GM18858 (cell line): ENCODE results near the gene BPIFA2.

Experiments used
- ATAC-seq: cut with Tn5 transposase; IDR thresholded peaks from one replicate; pipeline ENCODE4 v1.9.1; 2021; ENCODE audit not compliant: unreplicated experiment

The BPIFA2 gene

DNA sequence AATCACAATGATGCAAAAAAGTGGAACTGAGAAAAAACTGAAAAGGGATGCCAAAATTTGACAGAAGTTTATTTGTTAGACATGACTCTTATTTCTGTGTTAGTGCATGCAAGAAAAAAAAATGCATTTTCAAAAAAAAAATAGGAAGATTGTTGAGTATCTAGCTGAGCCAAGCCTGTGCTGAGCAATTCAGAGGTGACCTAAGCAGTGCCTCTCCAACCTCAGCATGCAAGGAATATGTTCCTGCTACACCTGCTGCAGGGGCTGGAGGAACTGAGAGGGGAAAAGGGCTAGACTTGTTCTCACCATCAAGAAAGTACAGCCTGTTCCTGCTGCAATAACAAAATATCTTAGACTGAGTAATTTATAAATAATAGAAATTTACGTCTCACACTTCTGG is 24.0 kb downstream of the BPIFA2 start:
- ATAC-seq: no peak

DNA sequence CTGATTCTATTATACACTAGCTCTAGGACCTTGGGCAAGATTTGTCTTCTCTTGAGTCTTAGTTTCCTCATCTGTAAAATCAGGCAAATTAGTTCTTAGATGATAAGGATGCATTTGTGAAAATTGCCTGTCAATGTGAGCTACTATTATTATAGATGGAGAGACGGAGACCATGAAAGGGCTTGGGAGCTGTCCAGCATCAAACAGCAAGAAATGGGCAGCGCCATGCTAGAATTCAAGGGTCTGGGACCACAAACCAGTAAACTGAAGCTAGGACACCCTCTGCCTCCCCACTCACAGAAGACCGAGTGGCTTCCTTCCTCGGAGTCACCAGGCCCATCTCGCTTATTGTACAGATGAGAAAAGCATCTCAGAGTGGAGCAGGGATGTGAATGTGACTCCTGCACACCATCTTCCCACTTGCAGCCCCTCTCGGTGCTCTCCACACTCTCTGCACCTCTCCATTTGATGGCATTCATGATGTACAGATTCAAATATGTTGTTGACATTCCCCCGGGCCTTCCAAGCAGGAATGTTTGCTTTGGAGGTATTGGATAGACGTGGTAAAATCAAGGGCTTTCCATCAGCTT is 25.0 kb downstream of the BPIFA2 start:
- ATAC-seq: no peak

DNA sequence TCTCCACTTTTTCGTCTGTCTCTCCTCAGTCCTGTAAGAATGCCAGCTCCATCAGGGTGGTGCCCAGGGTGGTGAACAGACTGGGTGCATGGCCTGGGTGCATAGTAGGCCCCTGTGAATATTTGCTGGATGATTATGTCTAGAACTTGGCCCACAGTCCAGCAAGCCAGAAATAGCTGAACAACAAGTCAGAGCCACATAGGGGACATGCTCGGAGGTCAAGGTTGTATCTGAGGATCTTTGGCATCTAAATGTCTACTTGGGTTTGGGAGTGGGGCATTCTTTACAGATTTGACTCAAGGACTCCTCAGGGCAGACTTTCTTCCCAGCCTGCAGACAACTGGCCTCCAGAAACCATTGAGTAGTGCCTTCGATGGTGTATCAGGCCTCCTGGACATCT is 31.1 kb downstream of the BPIFA2 start:
- ATAC-seq: no peak

DNA sequence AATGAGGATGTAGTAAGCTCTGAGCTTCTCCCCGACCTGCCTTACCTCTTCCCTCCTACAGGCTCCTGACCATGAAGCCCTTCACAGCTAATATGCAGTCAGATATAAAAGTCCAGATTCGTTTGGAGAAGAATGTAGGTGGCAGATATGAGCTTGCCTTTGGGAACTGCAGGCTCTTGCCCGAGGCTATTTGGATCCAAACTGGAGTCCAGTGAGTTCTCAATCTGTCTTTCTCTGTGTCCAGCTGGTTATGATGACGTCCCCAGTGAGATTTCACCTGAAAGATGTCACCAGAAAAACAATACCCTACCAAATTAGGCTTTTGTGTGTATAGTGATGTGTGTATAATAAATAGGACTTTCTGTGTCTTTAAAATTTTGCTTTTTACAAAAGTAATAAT is 34.5 kb downstream of the BPIFA2 start:
- no peak for ATAC-seq

DNA sequence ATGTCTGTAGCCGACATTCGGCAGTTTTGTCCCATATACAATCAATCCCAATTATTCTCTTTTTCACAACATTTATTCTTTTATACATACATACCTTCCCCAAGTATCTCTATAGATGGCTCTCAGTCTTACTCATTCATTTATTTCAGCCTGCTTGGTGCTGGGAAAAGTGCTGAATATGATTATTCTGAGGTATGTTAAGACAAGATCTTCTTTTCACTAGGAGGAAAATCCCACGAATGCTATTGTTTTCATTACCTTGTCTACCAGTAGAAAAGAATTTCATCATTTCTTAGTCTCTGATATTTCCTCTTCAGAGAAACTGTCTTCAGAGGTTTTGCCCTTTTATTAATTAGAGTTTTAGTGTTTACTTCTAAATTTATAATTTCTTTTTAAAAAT is 35.5 kb downstream of the BPIFA2 start:
- no peak for ATAC-seq

DNA sequence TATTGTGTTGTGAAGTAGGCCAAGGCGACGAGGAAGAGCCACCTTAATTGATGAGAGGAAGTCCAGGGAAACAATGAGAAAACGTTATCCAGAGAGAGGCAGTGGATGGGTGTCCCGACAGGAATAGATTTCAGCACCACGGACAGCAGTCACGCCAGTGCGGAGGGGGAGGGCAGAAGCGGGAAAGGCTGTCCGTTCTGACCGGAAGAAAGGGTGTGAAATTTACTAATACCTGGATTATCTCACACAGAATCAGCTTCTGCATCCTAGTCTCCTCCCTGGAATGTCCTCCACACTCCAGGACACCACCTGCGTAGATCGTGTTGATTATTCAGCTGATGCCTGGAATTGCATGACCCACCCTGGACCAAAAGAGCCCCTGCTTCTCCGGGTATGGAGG is 41.8 kb downstream of the BPIFA2 start:
- ATAC-seq: no peak

DNA sequence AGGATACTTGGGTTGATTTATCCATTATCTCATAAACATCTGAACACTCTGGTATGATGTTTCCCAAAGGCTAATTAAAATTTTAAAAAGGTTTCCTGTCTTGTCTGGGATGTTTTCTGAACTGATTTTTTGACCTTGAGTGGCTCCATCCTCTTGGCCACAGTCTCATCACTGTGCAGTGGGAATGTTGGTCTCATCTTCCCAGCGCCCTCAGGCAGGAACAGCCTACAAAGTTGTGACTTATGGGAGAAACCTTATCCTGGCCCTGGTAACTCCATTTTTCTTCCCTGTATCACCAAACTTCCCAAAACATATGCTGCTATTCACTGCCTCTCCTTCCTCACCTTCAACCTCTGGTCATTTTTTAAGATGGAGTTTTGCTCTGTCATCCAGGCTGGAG is 42.4 kb downstream of the BPIFA2 start:
- no peak for ATAC-seq

DNA sequence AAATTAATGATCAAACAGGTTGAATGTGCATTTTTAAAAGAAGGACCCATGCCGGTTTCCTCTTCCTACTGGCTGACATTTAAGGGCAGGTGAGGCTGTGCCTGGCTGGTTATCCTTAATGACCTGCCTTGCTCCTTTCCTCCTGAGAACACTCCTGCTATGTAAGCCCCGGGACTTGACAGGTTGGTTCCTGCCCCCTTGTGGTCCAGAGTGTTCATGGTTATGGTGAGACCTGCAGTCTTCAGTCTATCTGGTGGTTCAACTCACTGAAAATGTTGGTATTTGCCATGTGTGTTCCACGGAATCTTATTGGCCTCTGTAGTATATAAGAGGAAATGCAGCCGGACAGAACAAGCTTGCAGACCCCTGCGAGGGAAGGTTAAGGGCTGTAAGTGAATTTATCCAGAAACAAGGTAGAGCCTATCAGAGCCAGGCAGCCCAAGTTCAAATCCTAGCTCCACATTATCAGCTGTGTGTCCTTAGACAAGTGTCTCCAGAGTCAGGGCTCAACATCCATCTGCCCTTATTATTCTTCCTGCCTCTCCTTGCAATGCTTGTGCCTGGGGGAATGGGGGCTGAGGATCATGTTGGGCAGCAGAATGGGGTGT is 44.0 kb downstream of the BPIFA2 start:
- no peak for ATAC-seq

DNA sequence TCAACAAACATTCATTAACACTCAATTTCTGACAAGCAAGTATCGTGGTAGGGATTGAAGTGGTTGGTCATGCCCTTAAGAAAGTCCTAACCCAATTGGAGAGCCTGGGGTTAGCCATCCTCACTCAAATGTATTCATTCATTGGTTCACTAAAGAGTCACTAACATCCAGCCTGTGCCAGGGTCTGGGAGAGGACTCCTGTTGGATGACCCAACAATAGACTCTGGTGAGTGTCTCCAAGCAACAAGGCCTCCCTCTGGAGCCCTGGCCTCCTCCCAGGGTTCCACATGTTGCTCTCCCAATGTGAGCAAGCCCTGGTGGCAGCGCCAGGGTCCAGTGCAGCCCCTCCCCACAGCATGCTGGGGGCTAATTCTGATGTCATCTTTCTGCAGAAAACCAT is 49.1 kb downstream of the BPIFA2 start, which contains the start of gene BPIFA3:
Gene BPIFA3, plus strand, starts transcription at position 301 of the 400 bp plus-strand sequence. CDS start 185 bp downstream, outside the sequence.
- no peak for ATAC-seq

DNA sequence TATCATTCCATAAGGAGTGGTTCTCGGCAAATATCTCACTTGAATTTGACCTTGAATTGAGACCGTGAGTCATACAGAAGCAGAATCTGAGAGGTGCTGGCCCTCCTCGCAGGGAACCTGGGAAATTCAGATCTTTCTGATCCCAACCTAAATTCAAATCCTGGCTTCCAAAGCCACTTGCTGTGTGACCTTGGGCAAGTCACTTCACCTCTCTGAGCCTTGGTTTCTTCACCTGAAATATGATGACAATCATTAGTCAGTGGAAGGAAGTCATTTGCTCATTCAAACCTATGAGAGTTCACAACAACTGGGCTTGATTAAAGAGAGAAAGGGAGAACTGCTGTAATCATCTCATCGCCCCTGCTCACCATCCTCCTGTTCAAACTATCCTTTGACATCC is 56.4 kb downstream of the BPIFA2 start:
- ATAC-seq: no peak

DNA sequence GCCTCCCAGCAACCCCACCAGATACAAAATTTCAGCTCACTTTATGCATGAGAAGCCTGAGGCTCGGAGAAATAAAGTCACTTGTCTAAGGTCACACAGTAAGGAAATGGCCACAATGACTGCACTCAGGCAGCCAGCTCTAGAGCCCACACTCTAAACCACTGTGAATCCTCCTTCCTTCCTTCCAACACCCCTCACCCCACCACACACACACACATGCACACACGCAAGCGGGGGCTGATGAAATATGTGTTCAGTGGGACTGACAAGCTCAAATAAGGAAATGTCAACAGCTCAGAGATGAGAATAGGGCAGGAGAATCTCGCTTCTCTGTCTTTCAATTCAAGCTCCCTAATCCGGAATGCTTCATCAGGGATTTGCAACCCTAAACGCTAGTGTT is 61.9 kb downstream of the BPIFA2 start:
- ATAC-seq: no peak
